HEK293T (cell line): ENCODE data around the gene ZKSCAN5.

Source experiments
- BHLHE40 ChIP-seq: fragments of 450-650 bp; IDR thresholded peaks from 2 replicates; pipeline ENCODE4 v1.6.1; 2016; ENCODE audit warnings: mild to moderate bottlenecking, moderate library complexity, borderline replicate concordance
- ELF4 ChIP-seq: fragments of 450-650 bp; IDR thresholded peaks from 2 replicates; pipeline ENCODE4 v1.6.1; 2017; ENCODE audit warnings: antibody characterized with exemption
- FOXM1 ChIP-seq: fragments of 450-650 bp; IDR thresholded peaks from 2 replicates; pipeline ENCODE4 v1.6.1; 2017; ENCODE audit warnings: mild to moderate bottlenecking, borderline replicate concordance
- HDGF ChIP-seq: fragments of 450-650 bp; IDR thresholded peaks from 2 replicates; pipeline ENCODE4 v1.6.1; 2017; ENCODE audit warnings: antibody characterized with exemption, borderline replicate concordance
- LEF1 ChIP-seq: fragments of 450-650 bp; IDR thresholded peaks from 2 replicates; pipeline ENCODE4 v1.6.1; 2017; ENCODE audit warnings: mild to moderate bottlenecking, borderline replicate concordance
- SP1 ChIP-seq: fragments of 450-650 bp; IDR thresholded peaks from 2 replicates; pipeline ENCODE4 v1.6.1; 2017
- ZNF384 ChIP-seq: fragments of 450-650 bp; IDR thresholded peaks from 2 replicates; pipeline ENCODE4 v1.6.1; 2016

DNA sequence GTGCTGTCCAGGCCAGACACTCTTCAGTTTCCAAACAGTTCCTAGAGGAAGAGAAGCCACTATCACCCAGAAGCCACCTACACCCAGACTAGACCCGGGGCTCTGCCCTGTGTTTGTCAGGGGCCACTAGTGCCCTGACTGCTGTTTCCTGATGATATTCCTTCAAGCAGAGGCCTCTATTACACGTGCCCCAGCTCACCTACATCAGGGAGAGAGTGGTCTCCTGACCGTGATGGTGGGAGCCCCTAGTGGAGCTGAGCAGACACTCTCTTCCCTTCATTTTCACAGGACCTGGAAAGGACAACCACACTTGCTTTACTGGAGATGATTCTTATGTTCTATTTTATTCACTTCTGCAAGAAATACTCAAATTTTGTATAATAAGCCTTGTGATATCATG, 13.6 kb upstream of the ZKSCAN5 start:
- TF ChIP-seq SP1 = no peak
- no peak for TF ChIP-seq FOXM1
- TF ChIP-seq ZNF384 = no peak
- TF ChIP-seq HDGF = no peak
- no peak for TF ChIP-seq ELF4
- TF ChIP-seq BHLHE40 = no peak
- no peak for TF ChIP-seq LEF1
